Small intestine (tissue), 7 donors: ENCODE measurements around the gene CARD9. TPM values are rescaled to one million over a fixed set of nuclear protein-coding genes. Genes with fewer than 3 reads are reported as not detected.

Source experiments
- DNase-seq, 2 donors: peaks; one replicate each; pipeline versions ENCODE4 v3.0.0 to v3.0.0-alpha.2; 2013
- FAIRE-seq: peaks from 2 replicates; lab custom pipeline; 2012; peaks lifted over from hg19 to GRCh38; lab: Jason Lieb, UNC
- H3K27ac ChIP-seq, 3 donors: one replicate each; pipeline ENCODE4 v1.5.1; 2013; ENCODE audit warnings: low read length in 2 of 3, mild to moderate bottlenecking in 2 of 3, control low read depth in 1 of 3, inconsistent platforms in 1 of 3, low read depth in 1 of 3, moderate library complexity in 1 of 3
- H3K27me3 ChIP-seq, 3 donors: one replicate each; pipeline ENCODE4 v1.6.1; 2013; ENCODE audit warnings: low read length in 3 of 3, inconsistent platforms in 1 of 3; ENCODE audit not compliant: control insufficient read depth in 3 of 3, insufficient read depth in 3 of 3
- H3K36me3 ChIP-seq, 3 donors: one replicate each; pipeline ENCODE4 v1.6.1; 2013; ENCODE audit warnings: low read length in 3 of 3, inconsistent platforms in 1 of 3, low read depth in 1 of 3, mild to moderate bottlenecking in 1 of 3, moderate library complexity in 1 of 3; ENCODE audit not compliant: control insufficient read depth in 3 of 3, insufficient read depth in 2 of 3
- H3K4me1 ChIP-seq, 3 donors: one replicate each; pipeline ENCODE4 v1.6.1; 2013; ENCODE audit warnings: low read length in 2 of 3, inconsistent platforms in 1 of 3, low read depth in 1 of 3, mild to moderate bottlenecking in 1 of 3, moderate library complexity in 1 of 3; ENCODE audit not compliant: control insufficient read depth in 3 of 3, insufficient read depth in 2 of 3
- H3K4me3 ChIP-seq, 3 donors: one replicate each; pipeline ENCODE4 v1.5.1; 2013; ENCODE audit warnings: low read length in 3 of 3, control low read depth in 1 of 3, inconsistent platforms in 1 of 3, low read depth in 1 of 3, mild to moderate bottlenecking in 1 of 3, moderate library complexity in 1 of 3
- H3K9me3 ChIP-seq, 2 donors: one replicate each; pipeline ENCODE4 v1.6.1; 2013; ENCODE audit warnings: low read depth in 1 of 2, low read length in 1 of 2; ENCODE audit not compliant: control insufficient read depth in 2 of 2, insufficient read depth in 1 of 2
- WGBS, 3 donors: extraction: QIAGEN DNeasy Blood & Tissue Kit; methylation state at CpG; one replicate each; pipeline ENCODE4 v1.1.7; 2013; 5-methylcytosine and 5-hydroxymethylcytosine counted together
- polyA plus RNA-seq, 4 donors: library from polyadenylated mRNA; stranded (reverse) in 3 of 4; unstranded in 1 of 4; fragments of 200-250 nt in 3 of 4; fragments of 120-200 nt in 1 of 4; gene quantifications; one replicate each; pipeline versions ENCODE4 v1.2.1 to v1.2.3, GENCODE V29; 2013
- donor health status: healthy with polysubstance abuse.
- donor health status: control.
- donor health status: control.
- donor health status: Bipolar disorder and iron deficiency.
- donor health status: healthy.

The CARD9 gene
- polyA plus RNA-seq, 4 donors: 1.8 to 3.8 (median 2.3) TPM

- Histone ChIP-seq H3K4me1 (no peaks in the 10 kb centered on the region), H3K36me3 (peaks cover 0 to 94% (median 10%) of the 10 kb centered on the region in 3 donors), H3K9me3 (no peaks in the 10 kb centered on the region), H3K27me3 (no peaks in the 10 kb centered on the region), H3K4me3 (no peak overlapping the region), H3K27ac (no peak overlapping the region)
- FAIRE-seq (no peak), DNase-seq (no peak)
- 93 to 96% (median 96%) methylated on average over 26 to 28 of the region's 28 CpGs for WGBS, 3 donors
Observed at GRCh38 chr9:136391737-136392537, 18.5 kb upstream of the CARD9 start.

GRCh38 chr9:136389396-136389795 lies 15.9 kb upstream of the CARD9 start:
- Histone ChIP-seq H3K27ac (no peak overlapping the region), H3K4me3 (no peak overlapping the region), H3K4me1 (no peaks in the 10 kb centered on the region), H3K27me3 (no peaks in the 10 kb centered on the region), H3K9me3 (no peaks in the 10 kb centered on the region), H3K36me3 (peaks cover 0 to 90% (median 9%) of the 10 kb centered on the region in 3 donors)
- WGBS, 3 donors: 80 to 86% (median 83%) methylated on average over 14 of the region's 14 CpGs
- FAIRE-seq (no peak), DNase-seq (no peak)

- no peak for FAIRE-seq
- H3K27me3 ChIP-seq: no peaks in the 10 kb centered on the region
- peaks cover 7 to 90% (median 9%) of the 10 kb centered on the region in 3 donors for H3K36me3 ChIP-seq
- no peak for DNase-seq
- H3K4me1 ChIP-seq: no peaks in the 10 kb centered on the region
- WGBS, 3 donors: 96 to 98% (median 97%) methylated on average over 19 of the region's 19 CpGs
- H3K9me3 ChIP-seq: no peaks in the 10 kb centered on the region
- H3K4me3 ChIP-seq: no peak overlapping the region
- H3K27ac ChIP-seq: no peak overlapping the region
Observed at GRCh38 chr9:136387217-136387616, 13.7 kb upstream of the CARD9 start.

GRCh38 chr9:136386018-136386417 lies 12.5 kb upstream of the CARD9 start:
- Histone ChIP-seq H3K27ac (no peak overlapping the region), H3K27me3 (no peaks in the 10 kb centered on the region), H3K36me3 (peaks cover 7 to 94% (median 9%) of the 10 kb centered on the region in 3 donors), H3K4me3 (no peak overlapping the region), H3K4me1 (no peaks in the 10 kb centered on the region), H3K9me3 (no peaks in the 10 kb centered on the region)
- DNase-seq: no peak
- WGBS, 3 donors: 78 to 86% (median 82%) methylated on average over 13 of the region's 13 CpGs
- FAIRE-seq: no peak

- peaks cover 7 to 96% (median 13%) of the 10 kb centered on the region in 3 donors for H3K36me3 ChIP-seq
- no peaks in the 10 kb centered on the region for H3K27me3 ChIP-seq
- FAIRE-seq: no peak
- no peak for DNase-seq
- H3K9me3 ChIP-seq: no peaks in the 10 kb centered on the region
- no peak overlapping the region for H3K27ac ChIP-seq
- WGBS, 3 donors: 78 to 86% (median 79%) methylated on average over 11 of the region's 11 CpGs
- no peak overlapping the region for H3K4me3 ChIP-seq
- no peaks in the 10 kb centered on the region for H3K4me1 ChIP-seq
Observed at GRCh38 chr9:136385015-136385414, 11.5 kb upstream of the CARD9 start.

- no peaks in the 10 kb centered on the region for H3K9me3 ChIP-seq
- no peak overlapping the region for H3K27ac ChIP-seq
- H3K36me3 ChIP-seq: peaks cover 7 to 96% (median 13%) of the 10 kb centered on the region in 3 donors
- DNase-seq (no peak), FAIRE-seq (no peak)
- H3K4me1 ChIP-seq: peaks cover 0 to 4% (median 0%) of the 10 kb centered on the region in 3 donors
- WGBS, 3 donors: 96 to 98% (median 97%) methylated on average over 20 of the region's 20 CpGs
- no peaks in the 10 kb centered on the region for H3K27me3 ChIP-seq
- no peak overlapping the region for H3K4me3 ChIP-seq
Observed at GRCh38 chr9:136383436-136383835, 10.0 kb upstream of the CARD9 start.

- 93 to 96% (median 93%) methylated on average over 21 to 25 of the region's 25 CpGs for WGBS, 3 donors
- Histone ChIP-seq H3K36me3 (peaks cover 7 to 96% (median 13%) of the 10 kb centered on the region in 3 donors), H3K9me3 (no peaks in the 10 kb centered on the region), H3K27me3 (no peaks in the 10 kb centered on the region), H3K27ac (no peak overlapping the region), H3K4me3 (no peak overlapping the region), H3K4me1 (peaks cover 0 to 17% (median 0%) of the 10 kb centered on the region in 3 donors)
- FAIRE-seq (no peak), DNase-seq (no peak)
Observed at GRCh38 chr9:136381966-136382513, 8.6 kb upstream of the CARD9 start.

GRCh38 chr9:136381311-136381710 lies 7.8 kb upstream of the CARD9 start:
- DNase-seq: no peak
- no peaks in the 10 kb centered on the region for H3K9me3 ChIP-seq
- no peak overlapping the region for H3K27ac ChIP-seq
- no peak for FAIRE-seq
- peaks cover 7 to 97% (median 13%) of the 10 kb centered on the region in 3 donors for H3K36me3 ChIP-seq
- H3K4me1 ChIP-seq: peaks cover 0 to 17% (median 0%) of the 10 kb centered on the region in 3 donors
- no peaks in the 10 kb centered on the region for H3K27me3 ChIP-seq
- 90 to 94% (median 90%) methylated on average over 9 of the region's 9 CpGs for WGBS, 3 donors
- no peak overlapping the region for H3K4me3 ChIP-seq
